Neural cell (in vitro differentiated cells): Measurements from ENCODE around the gene RSRC1. TPM values are rescaled to one million over a fixed set of nuclear protein-coding genes. Genes with fewer than 3 reads are reported as not detected.

Experiments
- H2AFZ ChIP-seq: fragments of 200-600, 300-800 bp; sonication (generic), shearing (Covaris generic); 2 replicates; pipeline ENCODE4 v1.6.0; 2014; ENCODE audit warnings: low read depth, mild to moderate bottlenecking, antibody characterized with exemption, low read length, moderate library complexity
- H3F3A ChIP-seq: fragments of 200-600 bp; shearing (Covaris generic); 2 replicates; pipeline ENCODE4 v1.6.1; 2016; ENCODE audit warnings: mild to moderate bottlenecking, moderate library complexity, mixed read lengths, antibody characterized with exemption, low read length; ENCODE audit not compliant: insufficient read depth, poor library complexity, severe bottlenecking
- H3K27ac ChIP-seq: fragments of 200-600, 300-800 bp; sonication (generic), shearing (Covaris generic); 2 replicates; pipeline ENCODE4 v1.5.1; 2014; ENCODE audit warnings: mild to moderate bottlenecking, low read length, moderate library complexity
- H3K27me3 ChIP-seq: fragments of 300-800, 200-600 bp; sonication (generic), shearing (Covaris generic); 2 replicates; pipeline ENCODE4 v1.6.0; 2014; ENCODE audit warnings: mild to moderate bottlenecking, low read depth, low read length, moderate library complexity; ENCODE audit not compliant: insufficient read depth
- H3K36me3 ChIP-seq: fragments of 300-800, 200-600 bp; sonication (generic), shearing (Covaris generic); 2 replicates; pipeline ENCODE4 v1.5.1; 2014; ENCODE audit warnings: mild to moderate bottlenecking, antibody characterized with exemption, low read length, moderate library complexity; ENCODE audit not compliant: insufficient read depth
- H3K4me2 ChIP-seq: fragments of 300-800, 200-600 bp; sonication (generic), shearing (Covaris generic); 2 replicates; pipeline ENCODE4 v1.6.0; 2014; ENCODE audit warnings: mild to moderate bottlenecking, low read length
- H3K4me3 ChIP-seq: fragments of 300-800, 200-600 bp; sonication (generic), shearing (Covaris generic); 2 replicates; pipeline ENCODE4 v1.5.1; 2014; ENCODE audit warnings: mild to moderate bottlenecking, low read length, moderate library complexity
- H3K79me2 ChIP-seq: fragments of 200-600 bp; shearing (Covaris generic); replicated peaks from 2 replicates; pipeline ENCODE4 v1.6.0; 2014; ENCODE audit warnings: mild to moderate bottlenecking, low read length, moderate library complexity; ENCODE audit not compliant: insufficient read depth
- H3K9ac ChIP-seq: fragments of 300-800, 200-600 bp; sonication (generic), shearing (Covaris generic); 2 replicates; pipeline ENCODE4 v1.6.1; 2016; ENCODE audit warnings: mild to moderate bottlenecking, low read length, mixed read lengths
- H3K9me2 ChIP-seq: fragments of 200-600 bp; shearing (Covaris generic); 2 replicates; pipeline ENCODE4 v1.6.1; 2016; ENCODE audit warnings: mild to moderate bottlenecking, low read length, mixed read lengths; ENCODE audit not compliant: insufficient read depth
- H3K9me3 ChIP-seq: fragments of 200-600, 300-800 bp; sonication (generic), shearing (Covaris generic); 2 replicates; pipeline ENCODE4 v1.6.1; 2016; ENCODE audit warnings: mild to moderate bottlenecking, mixed run types, low read length, moderate library complexity, mixed read lengths
- H4K20me1 ChIP-seq: fragments of 200-600 bp; shearing (Covaris generic); 2 replicates; pipeline ENCODE4 v1.6.1; 2016; ENCODE audit warnings: mild to moderate bottlenecking, mixed run types; ENCODE audit not compliant: insufficient read depth
- CTCF ChIP-seq: fragments of 450-650 bp; IDR thresholded peaks from 2 replicates; pipeline ENCODE4 v1.5.1; 2014; ENCODE audit warnings: antibody characterized with exemption, mild to moderate bottlenecking, moderate library complexity; ENCODE audit not compliant: poor library complexity, severe bottlenecking
- EP300 ChIP-seq: fragments of 450-650 bp; conservative IDR thresholded peaks from 2 replicates; pipeline ENCODE4 v1.6.1; 2014; ENCODE audit warnings: antibody characterized with exemption, mild to moderate bottlenecking, moderate library complexity; ENCODE audit not compliant: poor library complexity, severe bottlenecking
- EZH2 ChIP-seq: fragments of 200-600, 300-800 bp; shearing (Covaris generic), sonication (generic); IDR thresholded peaks from 2 replicates; pipeline ENCODE4 v1.6.1; 2014; ENCODE audit warnings: antibody characterized with exemption, low read length, borderline replicate concordance, mild to moderate bottlenecking; ENCODE audit not compliant: insufficient read depth, poor library complexity, severe bottlenecking
- MXI1 ChIP-seq: fragments of 450-650 bp; conservative IDR thresholded peaks from 2 replicates; pipeline ENCODE4 v1.6.1; 2014; ENCODE audit warnings: antibody characterized with exemption, mild to moderate bottlenecking; ENCODE audit not compliant: poor library complexity, severe bottlenecking
- POLR2AphosphoS5 ChIP-seq: IDR thresholded peaks from 2 replicates; pipeline ENCODE4 v1.6.1; 2012
- RAD21 ChIP-seq: fragments of 450-650 bp; conservative IDR thresholded peaks from 2 replicates; pipeline ENCODE4 v1.6.1; 2014; ENCODE audit warnings: antibody characterized with exemption, mild to moderate bottlenecking, moderate library complexity
- REST ChIP-seq: IDR thresholded peaks from 2 replicates; pipeline ENCODE4 v1.6.1; 2012; ENCODE audit warnings: borderline replicate concordance
- SMC3 ChIP-seq: fragments of 450-650 bp; conservative IDR thresholded peaks from 2 replicates; pipeline ENCODE4 v1.6.1; 2014; ENCODE audit warnings: antibody characterized with exemption, mild to moderate bottlenecking, moderate library complexity; ENCODE audit not compliant: poor library complexity
- TAF1 ChIP-seq: IDR thresholded peaks from 2 replicates; pipeline ENCODE4 v1.6.1; 2012; ENCODE audit warnings: low read depth
- polyA plus RNA-seq: library from polyadenylated mRNA; depleted of rRNA; stranded (reverse); fragments of >200 nt; gene quantifications from 2 replicates; pipeline ENCODE4 v1.2.3, GENCODE V29; 2014

RSRC1 gene
- polyA plus RNA-seq, 1 donor from 2014 or later: 28.1 TPM

- H3F3A ChIP-seq: no peaks in the 10 kb centered on the region
- H3K36me3 ChIP-seq: no peaks in the 10 kb centered on the region
- no peaks in the 10 kb centered on the region for H4K20me1 ChIP-seq
- no peak overlapping the region for H3K27ac ChIP-seq
- H3K9ac ChIP-seq: no peak overlapping the region
- no peak overlapping the region for H3K4me3 ChIP-seq
- H3K4me2 ChIP-seq: no peak overlapping the region
- no peaks in the 10 kb centered on the region for H3K79me2 ChIP-seq
- H3K9me2 ChIP-seq: no peaks in the 10 kb centered on the region
- no peak overlapping the region for H2AFZ ChIP-seq
- H3K9me3 ChIP-seq: no peaks in the 10 kb centered on the region
- H3K27me3 ChIP-seq: no peaks in the 10 kb centered on the region
- no peak for TF ChIP-seq POLR2AphosphoS5
- no peak for TF ChIP-seq TAF1
- TF ChIP-seq MXI1: no peak
- TF ChIP-seq CTCF: no peak
- TF ChIP-seq REST: no peak
- TF ChIP-seq EP300: no peak
- TF ChIP-seq RAD21: no peak
- no peak for TF ChIP-seq EZH2
- TF ChIP-seq SMC3: no peak
Observed at GRCh38 chr3:158295771-158296170, 185.9 kb downstream of the RSRC1 start.

GRCh38 chr3:158297940-158298339 lies 188.1 kb downstream of the RSRC1 start:
- no peak for TF ChIP-seq EP300
- no peak for TF ChIP-seq EZH2
- no peak for TF ChIP-seq TAF1
- no peak for TF ChIP-seq MXI1
- no peak for TF ChIP-seq CTCF
- TF ChIP-seq REST: no peak
- no peak for TF ChIP-seq SMC3
- no peak for TF ChIP-seq POLR2AphosphoS5
- TF ChIP-seq RAD21: no peak
- Histone ChIP-seq H3K36me3 (no peaks in the 10 kb centered on the region), H2AFZ (no peak overlapping the region), H4K20me1 (no peaks in the 10 kb centered on the region), H3K9me3 (no peaks in the 10 kb centered on the region), H3F3A (no peaks in the 10 kb centered on the region), H3K9ac (no peak overlapping the region), H3K9me2 (no peaks in the 10 kb centered on the region), H3K4me3 (no peak overlapping the region), H3K27me3 (no peaks in the 10 kb centered on the region), H3K27ac (no peak overlapping the region), H3K4me2 (no peak overlapping the region), H3K79me2 (no peaks in the 10 kb centered on the region)
